ENCODE data around the gene NDUFB6.
A peak's percentile ranks its signal among the peaks of the same experiment; 100 is the strongest.
"Not testable (repeated sequence)": the region's sequence is repeated elsewhere in the genome, so short reads cannot be mapped to it uniquely, and the experiment has no call there.

NDUFB6 gene

DNA sequence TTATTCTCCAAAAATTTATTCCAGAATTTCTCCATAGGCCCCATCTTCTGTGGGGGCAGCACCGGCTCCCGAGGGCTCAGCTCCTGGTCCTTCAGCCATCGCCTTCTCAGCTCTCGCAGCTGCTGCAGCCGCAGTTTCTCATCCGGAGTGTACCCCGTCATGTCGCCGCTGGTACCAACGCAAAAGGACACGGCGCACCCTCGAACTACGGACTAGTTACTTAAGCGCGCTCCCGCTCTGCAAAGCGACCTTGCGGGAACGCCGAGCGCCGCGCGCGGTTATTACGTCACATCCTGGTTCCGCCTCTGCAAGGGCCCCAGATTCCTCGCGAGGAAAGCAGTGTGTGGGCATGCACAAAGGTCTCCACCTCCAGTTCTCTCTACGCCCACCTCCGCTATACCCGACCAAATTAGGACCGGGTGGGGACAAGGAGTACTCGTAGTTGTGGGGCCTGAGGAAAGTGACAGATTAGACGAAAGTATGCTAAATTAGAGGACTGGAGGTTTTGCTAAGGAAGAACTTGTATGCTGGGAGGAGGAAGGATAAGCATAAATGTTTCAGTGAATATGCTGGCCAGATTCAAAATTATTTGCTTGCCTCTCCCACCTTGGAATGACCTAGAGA, at the start of gene NDUFB6:
Gene NDUFB6, minus strand, starts transcription at position 260 of the 624 bp plus-strand sequence. Its CDS starts 99 bp downstream, at position 161.
- DNase-seq: peak; percentile 80 to 90 (median 81)

DNA sequence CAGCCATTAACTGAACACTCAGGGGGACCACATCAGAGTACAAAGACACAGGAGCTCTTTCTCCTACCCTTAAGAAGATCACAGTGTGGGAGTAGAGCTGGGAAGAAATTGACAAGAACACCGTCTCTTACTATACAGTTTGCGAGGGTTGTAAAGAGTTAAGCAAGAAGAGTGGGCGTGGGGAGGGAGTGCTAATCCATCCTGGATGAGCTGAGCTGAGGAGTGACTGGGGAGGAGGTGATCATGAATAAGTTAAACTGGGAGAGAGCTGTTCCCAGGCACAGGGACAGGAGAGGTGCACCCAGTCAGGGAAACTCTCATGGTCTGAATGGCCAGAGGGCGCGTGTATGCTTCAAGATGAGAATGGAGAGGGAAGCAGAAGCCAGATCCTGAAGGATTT, 45.3 kb upstream of the NDUFB6 start:
- DNase-seq: no peak

GRCh38 chr9:32606811-32607210, 33.9 kb upstream of the NDUFB6 start:
- no peak for DNase-seq

DNA sequence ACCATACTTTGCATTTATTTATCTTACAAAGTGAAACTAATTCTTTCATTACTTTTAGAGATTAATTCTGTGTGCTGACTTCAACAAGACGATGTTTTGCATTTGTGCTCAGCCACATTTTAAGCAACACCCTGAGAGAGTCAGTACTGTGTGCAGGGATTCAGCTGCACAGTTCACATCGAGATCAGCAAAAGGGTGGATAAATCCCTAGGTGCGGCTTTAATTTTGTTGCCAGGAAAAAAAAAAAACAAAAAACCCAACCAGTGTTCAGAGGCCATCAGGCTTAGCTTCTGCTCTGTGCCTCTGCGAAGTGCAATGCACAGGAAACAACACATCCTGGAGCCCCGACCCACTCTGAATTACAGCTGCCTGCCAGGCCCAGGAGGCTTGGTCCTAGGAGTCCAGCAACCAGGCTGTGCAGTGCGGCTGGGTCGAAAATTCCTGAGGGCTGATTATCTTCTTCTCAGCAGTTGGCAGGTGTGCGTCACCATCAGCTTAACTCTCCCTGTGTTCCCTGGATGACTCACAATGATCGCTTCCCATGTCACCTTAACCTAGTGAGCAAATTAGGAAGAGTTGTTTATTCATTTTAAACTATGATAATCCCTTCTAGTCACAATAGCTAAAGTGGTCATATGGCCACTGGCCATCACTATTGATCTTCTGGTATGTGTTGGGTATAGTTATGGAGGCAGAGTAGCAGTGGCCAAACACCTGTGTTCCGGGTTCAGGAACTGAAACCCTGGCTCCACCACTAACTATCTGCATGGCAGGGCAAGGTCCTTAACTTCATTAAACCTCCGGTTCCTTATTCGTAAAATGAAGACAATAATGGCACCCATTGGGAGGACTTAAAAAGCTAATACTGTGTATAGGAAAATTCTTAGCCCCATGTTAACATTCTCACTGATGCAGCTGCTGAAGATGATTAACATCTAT, 31.2 kb upstream of the NDUFB6 start:
- no peak for DNase-seq

DNA sequence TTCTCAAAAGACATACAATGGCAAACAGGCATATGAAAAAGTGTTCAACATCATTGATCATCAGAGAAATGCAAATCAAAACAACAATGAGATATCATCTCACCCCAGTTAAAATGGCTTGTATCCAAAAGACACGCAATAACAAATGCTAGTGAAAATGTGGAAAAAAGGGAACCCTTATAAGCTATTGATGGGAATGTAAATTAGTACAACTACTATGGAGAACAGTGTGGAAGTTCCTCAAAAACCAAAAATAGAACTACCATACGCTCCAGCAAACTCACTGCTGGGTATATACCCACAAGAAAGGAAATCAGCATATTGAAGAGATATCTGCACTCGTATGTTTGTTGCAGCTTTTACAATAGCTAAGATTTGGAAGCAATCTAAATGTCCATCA, 26.1 kb upstream of the NDUFB6 start:
- not testable (repeated sequence) for DNase-seq

- no peak for DNase-seq
Measured at GRCh38 chr9:32596936-32597335, 24.0 kb upstream of the NDUFB6 start.

- DNase-seq: no peak
Measured at GRCh38 chr9:32596096-32596865, 23.3 kb upstream of the NDUFB6 start.

DNA sequence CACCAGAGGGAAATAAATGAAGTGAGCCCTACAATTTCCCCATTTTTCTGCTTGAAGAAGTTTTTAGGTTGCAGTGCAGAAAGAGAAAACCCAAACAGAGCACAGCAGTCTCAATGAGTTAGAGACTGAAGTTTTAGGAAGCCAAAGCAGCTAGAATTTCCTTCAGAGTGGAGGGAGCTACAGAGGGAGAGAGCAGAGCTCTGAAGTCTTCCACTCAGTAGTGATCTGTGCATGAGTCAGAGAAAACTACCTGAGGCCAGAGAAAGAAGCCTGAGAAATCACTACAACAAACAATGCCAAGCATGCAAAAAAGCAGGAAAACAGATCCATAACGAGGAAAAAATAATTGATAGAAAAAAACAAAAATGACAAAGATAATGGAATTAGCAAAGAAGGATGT, 17.9 kb upstream of the NDUFB6 start:
- no peak for DNase-seq

DNA sequence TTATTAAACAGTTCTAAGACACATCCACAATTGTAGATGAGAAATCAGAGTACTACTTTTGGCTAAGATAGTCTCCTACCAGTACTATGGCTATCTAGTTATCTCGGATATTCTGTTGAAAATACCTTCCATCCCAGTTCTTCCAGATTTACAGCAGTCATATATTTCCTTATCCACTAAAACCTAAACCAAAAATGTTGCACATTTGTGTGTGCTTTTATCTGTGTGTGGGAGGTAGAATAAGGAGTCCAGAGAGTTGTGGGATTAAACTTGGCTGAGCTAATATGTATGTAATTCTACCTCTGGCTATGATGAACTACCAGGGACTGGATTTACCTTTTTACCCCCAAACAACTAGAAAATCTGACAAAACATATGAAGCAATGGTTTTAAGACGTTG, 17.5 kb upstream of the NDUFB6 start:
- no peak for DNase-seq

GRCh38 chr9:32589083-32589723, 16.2 kb upstream of the NDUFB6 start:
- peak in 1 of 3 experiments; percentile 48 for DNase-seq

DNA sequence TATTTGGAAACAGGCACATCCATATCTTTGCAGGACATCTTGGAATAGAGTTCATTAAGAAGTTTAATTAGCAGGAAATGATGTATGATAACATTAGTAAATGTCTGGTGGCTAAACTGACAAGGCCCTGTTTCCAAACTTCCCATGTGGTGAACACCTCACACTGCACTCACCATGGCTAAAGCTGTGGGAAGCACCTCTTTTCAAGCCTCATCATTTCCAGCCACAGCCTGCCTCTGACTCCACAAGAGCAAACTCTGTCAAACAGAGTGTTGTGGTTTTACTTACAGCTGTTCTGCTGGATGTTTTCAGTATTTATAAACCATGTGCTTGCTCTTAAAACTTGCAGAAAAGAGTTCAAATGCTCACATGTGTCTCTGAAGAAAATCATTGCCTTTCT, 14.9 kb upstream of the NDUFB6 start:
- no peak for DNase-seq

- DNase-seq: no peak
Measured at GRCh38 chr9:32584784-32585183, 11.8 kb upstream of the NDUFB6 start.

DNA sequence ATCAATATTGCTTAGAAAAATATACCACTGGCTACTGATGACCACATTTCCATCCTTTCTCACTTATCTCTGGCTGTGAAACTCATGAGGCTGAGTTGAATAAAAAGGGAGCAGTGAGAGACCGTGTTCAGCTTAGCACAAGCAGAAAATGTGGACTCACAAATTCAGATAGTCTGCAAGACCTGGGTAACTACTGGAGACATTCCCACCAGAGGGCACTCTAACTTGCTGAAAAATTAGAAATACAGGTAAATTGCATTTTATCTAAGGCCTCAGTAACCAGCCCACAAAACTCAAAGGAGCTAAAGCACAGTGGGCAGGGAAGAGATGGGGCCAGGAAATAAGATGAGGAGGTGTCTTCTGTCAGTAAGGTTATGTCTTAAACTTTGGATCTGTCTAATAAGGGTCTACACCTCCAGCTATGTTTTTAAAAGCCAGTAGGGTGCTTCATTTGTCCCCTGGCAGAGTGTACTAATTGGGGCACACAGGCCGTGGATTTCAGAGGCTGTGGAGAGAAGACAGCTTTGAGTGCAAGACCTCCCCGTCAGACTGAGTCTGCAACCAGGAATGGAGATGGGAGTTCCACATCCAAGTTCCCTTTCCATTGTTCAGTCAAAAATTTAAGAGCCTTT, 8.7 kb upstream of the NDUFB6 start:
- DNase-seq: peak; percentile 2 to 72 (median 32)

- DNase-seq: no peak
Measured at GRCh38 chr9:32580631-32581300, 7.8 kb upstream of the NDUFB6 start.

DNA sequence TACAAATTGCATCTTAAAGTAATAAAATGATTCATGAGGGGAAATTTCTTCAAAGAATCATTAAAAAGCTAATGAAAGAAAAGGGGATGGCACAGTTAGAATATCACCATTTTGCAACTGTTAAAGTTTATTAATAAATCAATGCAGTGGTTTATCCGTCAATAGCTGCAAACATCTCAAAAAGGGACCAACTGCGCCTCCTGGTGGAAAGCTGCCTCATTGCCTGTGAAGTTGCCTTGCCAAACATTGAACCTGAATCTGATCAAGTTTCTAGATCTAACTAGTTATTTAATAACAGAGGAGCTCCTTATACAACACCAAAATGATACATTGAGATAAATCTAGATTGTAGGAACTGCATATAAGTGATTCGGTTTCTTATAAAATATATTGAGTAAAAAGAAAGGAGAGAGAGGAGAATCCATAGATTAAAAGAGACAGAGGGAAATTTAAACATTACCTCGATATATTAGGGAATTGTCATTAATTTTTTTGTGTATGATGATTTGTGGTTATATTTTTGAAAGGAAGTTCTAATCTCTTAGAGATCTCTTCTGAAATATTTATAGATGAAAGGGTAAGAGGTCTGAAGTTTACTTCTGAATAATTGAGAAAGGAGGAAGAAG, 6.9 kb upstream of the NDUFB6 start:
- peak; percentile 4 to 70 (median 27) for DNase-seq

DNA sequence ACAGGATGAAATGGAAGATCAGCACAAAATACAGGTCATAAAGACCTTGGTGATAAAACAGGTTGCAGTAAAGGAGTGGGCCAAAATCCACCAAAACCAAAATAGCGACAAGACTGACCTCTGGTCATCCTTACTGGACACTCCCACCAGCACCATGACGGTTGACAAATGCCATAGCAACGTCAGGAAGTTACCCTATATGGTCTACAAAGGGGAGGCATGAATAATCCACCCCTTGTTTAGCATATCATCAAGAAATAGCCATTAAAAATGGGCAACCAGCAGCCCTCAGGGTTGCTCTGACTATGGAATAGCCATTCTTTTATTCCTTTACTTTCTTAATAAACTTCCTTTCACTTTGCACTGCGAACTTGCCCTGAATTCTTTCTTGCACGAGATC, 6.0 kb upstream of the NDUFB6 start:
- no peak for DNase-seq

DNA sequence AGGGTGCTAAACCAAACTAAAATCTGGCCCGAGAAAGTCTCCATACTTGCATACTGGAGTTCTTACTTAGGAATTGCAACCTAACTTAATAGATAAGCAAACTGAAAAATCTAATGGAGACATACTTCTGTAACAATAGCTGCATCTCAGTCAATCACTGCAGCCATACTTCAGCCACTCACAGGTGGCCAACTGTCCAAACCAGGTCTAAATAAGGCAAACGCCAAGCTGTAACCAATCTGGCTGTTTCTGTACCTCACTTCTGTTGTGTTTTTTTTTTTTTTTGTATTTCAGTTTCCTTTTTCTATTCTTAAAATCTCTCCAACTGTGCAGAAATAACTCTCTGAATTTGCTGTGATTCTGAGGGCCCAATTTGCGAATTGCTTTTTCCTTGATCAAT, 4.4 kb upstream of the NDUFB6 start:
- no peak for DNase-seq

GRCh38 chr9:32574858-32575257, 1.9 kb upstream of the NDUFB6 start:
- DNase-seq: no peak

DNA sequence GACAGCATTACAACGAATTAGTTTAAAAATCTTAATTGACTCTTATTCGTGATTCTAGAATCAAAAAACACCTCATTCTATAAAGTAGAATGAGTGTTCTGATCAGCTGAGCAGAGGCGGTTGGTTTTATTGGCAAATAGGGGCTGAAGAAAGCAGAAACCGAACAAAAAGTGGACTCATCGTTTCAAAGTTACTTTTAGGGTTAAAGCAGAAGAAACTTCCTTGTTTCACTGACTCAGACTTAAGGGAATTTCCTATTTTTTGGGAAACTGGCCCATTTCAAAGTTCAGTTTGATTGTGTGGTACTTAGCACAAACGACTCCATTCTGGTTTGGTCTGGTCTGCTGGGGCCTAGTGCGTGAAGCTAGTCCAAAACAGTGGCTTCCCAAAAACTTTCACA, 862 bp upstream of the NDUFB6 start:
- DNase-seq: no peak

GRCh38 chr9:32571969-32572899, 725 bp downstream of the NDUFB6 start:
- peak; percentile 28 to 73 (median 46) for DNase-seq

All from NCI-H1417 (cell line).